H7 (cell line): ENCODE data around the gene SV2C. TPM values are rescaled to one million over a fixed set of nuclear protein-coding genes. Genes with fewer than 3 reads are reported as not detected.
A peak's percentile ranks its signal among the peaks of the same experiment; 100 is the strongest.

Experiments
- DNase-seq: peaks from one replicate; pipeline ENCODE4 v3.0.0; 2012
- H3K27me3 ChIP-seq: 2 replicates; pipeline ENCODE4 v1.6.0; 2011; ENCODE audit warnings: mild to moderate bottlenecking, low read length; ENCODE audit not compliant: control insufficient read depth, insufficient read depth
- H3K36me3 ChIP-seq: replicated peaks from 2 replicates; pipeline ENCODE4 v1.5.1; 2011; ENCODE audit warnings: low read length; ENCODE audit not compliant: control insufficient read depth, insufficient read depth
- H3K4me3 ChIP-seq: 2 replicates; pipeline ENCODE4 v1.5.1; 2011; ENCODE audit warnings: low read depth, mild to moderate bottlenecking, control low read depth, low read length, moderate library complexity; ENCODE audit not compliant: insufficient read depth
- total RNA-seq: library from RNA; depleted of rRNA; stranded (reverse); fragments of >200 nt; shearing (Covaris generic); gene quantifications from 2 replicates; pipeline ENCODE4 v1.2.3, GENCODE V29; 2014

SV2C gene
- total RNA-seq, 1 experiment from 2014 or later: not detected

- H3K27me3 ChIP-seq: no peaks in the 10 kb centered on the region
- no peaks in the 10 kb centered on the region for H3K36me3 ChIP-seq
- H3K4me3 ChIP-seq: no peak overlapping the region
- no peak for DNase-seq
These were observed 109.7 kb downstream of the SV2C start for GRCh38 chr5:76192837-76193236.

- Histone ChIP-seq H3K36me3 (no peaks in the 10 kb centered on the region), H3K27me3 (no peaks in the 10 kb centered on the region), H3K4me3 (no peak overlapping the region)
- no peak for DNase-seq
These were observed 110.5 kb downstream of the SV2C start for GRCh38 chr5:76193635-76194034.

GRCh38 chr5:76194340-76194739, 111.2 kb downstream of the SV2C start:
- no peak for DNase-seq
- H3K4me3 ChIP-seq: no peak overlapping the region
- no peaks in the 10 kb centered on the region for H3K36me3 ChIP-seq
- H3K27me3 ChIP-seq: no peaks in the 10 kb centered on the region

GRCh38 chr5:76196457-76196856, 113.3 kb downstream of the SV2C start:
- H3K36me3 ChIP-seq: no peaks in the 10 kb centered on the region
- no peak for DNase-seq
- H3K27me3 ChIP-seq: no peaks in the 10 kb centered on the region
- H3K4me3 ChIP-seq: no peak overlapping the region

- no peaks in the 10 kb centered on the region for H3K27me3 ChIP-seq
- DNase-seq: peak; percentile 21
- H3K36me3 ChIP-seq: no peaks in the 10 kb centered on the region
- no peak overlapping the region for H3K4me3 ChIP-seq
These were observed 113.8 kb downstream of the SV2C start for GRCh38 chr5:76196886-76197489.

GRCh38 chr5:76197726-76198125, 114.5 kb downstream of the SV2C start:
- no peaks in the 10 kb centered on the region for H3K27me3 ChIP-seq
- H3K36me3 ChIP-seq: no peaks in the 10 kb centered on the region
- DNase-seq: no peak
- H3K4me3 ChIP-seq: no peak overlapping the region

GRCh38 chr5:76199336-76200318, 116.4 kb downstream of the SV2C start:
- no peak for DNase-seq
- H3K4me3 ChIP-seq: no peak overlapping the region

GRCh38 chr5:76202182-76202581, 119.0 kb downstream of the SV2C start:
- no peaks in the 10 kb centered on the region for H3K27me3 ChIP-seq
- no peak for DNase-seq
- H3K36me3 ChIP-seq: no peaks in the 10 kb centered on the region
- no peak overlapping the region for H3K4me3 ChIP-seq

More at GRCh38 chr5:76199336-76200318, 116.4 kb downstream of the SV2C start:
- Histone ChIP-seq H3K36me3 (no peaks in the 10 kb centered on the region), H3K27me3 (no peaks in the 10 kb centered on the region)

- no peaks in the 10 kb centered on the region for H3K27me3 ChIP-seq
- no peaks in the 10 kb centered on the region for H3K36me3 ChIP-seq
- no peak for DNase-seq
- no peak overlapping the region for H3K4me3 ChIP-seq
These were observed 121.0 kb downstream of the SV2C start for GRCh38 chr5:76204191-76204590.

GRCh38 chr5:76204713-76205112, 121.5 kb downstream of the SV2C start:
- no peaks in the 10 kb centered on the region for H3K36me3 ChIP-seq
- H3K27me3 ChIP-seq: no peaks in the 10 kb centered on the region
- H3K4me3 ChIP-seq: no peak overlapping the region
- DNase-seq: peak; percentile 8

GRCh38 chr5:76207120-76207519, 123.9 kb downstream of the SV2C start:
- no peaks in the 10 kb centered on the region for H3K27me3 ChIP-seq
- no peak overlapping the region for H3K4me3 ChIP-seq
- H3K36me3 ChIP-seq: no peaks in the 10 kb centered on the region
- DNase-seq: no peak

- no peak for DNase-seq
- Histone ChIP-seq H3K36me3 (no peaks in the 10 kb centered on the region), H3K4me3 (no peak overlapping the region), H3K27me3 (no peaks in the 10 kb centered on the region)
These were observed 126.1 kb downstream of the SV2C start for GRCh38 chr5:76209297-76209696.

- H3K27me3 ChIP-seq: no peaks in the 10 kb centered on the region
- H3K4me3 ChIP-seq: no peak overlapping the region
- DNase-seq: no peak
- H3K36me3 ChIP-seq: no peaks in the 10 kb centered on the region
These were observed 127.8 kb downstream of the SV2C start for GRCh38 chr5:76210946-76211345.

GRCh38 chr5:76213858-76214257, 130.7 kb downstream of the SV2C start:
- no peak overlapping the region for H3K4me3 ChIP-seq
- no peaks in the 10 kb centered on the region for H3K36me3 ChIP-seq
- DNase-seq: no peak
- no peaks in the 10 kb centered on the region for H3K27me3 ChIP-seq

GRCh38 chr5:76216748-76217147, 133.6 kb downstream of the SV2C start:
- no peak for DNase-seq
- Histone ChIP-seq H3K27me3 (no peaks in the 10 kb centered on the region), H3K4me3 (no peak overlapping the region), H3K36me3 (no peaks in the 10 kb centered on the region)
